Adrenal gland (tissue), 5 donors: Measurements from ENCODE around the gene DNM1.

Experiments
- CTCF ChIP-seq, 6 experiments: fragments of 450-650 bp in 4 of 6; fragments of 200-600 bp in 2 of 6; sonication (generic) in 1 of 6; IDR thresholded peaks; 1 replicate in 5 of 6; 2 replicates in 1 of 6; pipeline versions ENCODE4 v1.5.1 to v1.8.0; 2016 to 2021; ENCODE audit warnings: antibody characterized with exemption in 6 of 6, mild to moderate bottlenecking in 2 of 6, moderate library complexity in 1 of 6
- POLR2A ChIP-seq, 2 donors: fragments of 450-650 bp; IDR thresholded peaks; one replicate each; pipeline ENCODE4 v1.6.1; 2017; ENCODE audit warnings: antibody characterized with exemption in 2 of 2, mild to moderate bottlenecking in 2 of 2, moderate library complexity in 1 of 2
- donor health status: DM: no; HTN: no; CAD: no.

GRCh38 chr9:128304136-128304970 lies 101.2 kb downstream of the DNM1 start:
- TF ChIP-seq CTCF (IDR thresholded peaks at IDR 0.05), result no peak
- no peak for TF ChIP-seq POLR2A (IDR thresholded peaks at IDR 0.05)
